Small intestine (tissue), 7 donors: ENCODE results near the gene PCDHGB4. TPM values are rescaled to one million over a fixed set of nuclear protein-coding genes. Genes with fewer than 3 reads are reported as not detected.
"Not testable (repeated sequence)": the region's sequence is repeated elsewhere in the genome, so short reads cannot be mapped to it uniquely, and the experiment has no call there.

Source experiments
- DNase-seq, 2 donors: peaks; one replicate each; pipeline versions ENCODE4 v3.0.0 to v3.0.0-alpha.2; 2013
- FAIRE-seq: peaks from 2 replicates; lab custom pipeline; 2012; peaks lifted over from hg19 to GRCh38; lab: Jason Lieb, UNC
- H3K27ac ChIP-seq, 3 donors: one replicate each; pipeline ENCODE4 v1.5.1; 2013; ENCODE audit warnings: low read length in 2 of 3, mild to moderate bottlenecking in 2 of 3, control low read depth in 1 of 3, inconsistent platforms in 1 of 3, low read depth in 1 of 3, moderate library complexity in 1 of 3
- H3K27me3 ChIP-seq, 3 donors: one replicate each; pipeline ENCODE4 v1.6.1; 2013; ENCODE audit warnings: low read length in 3 of 3, inconsistent platforms in 1 of 3; ENCODE audit not compliant: control insufficient read depth in 3 of 3, insufficient read depth in 3 of 3
- H3K36me3 ChIP-seq, 3 donors: one replicate each; pipeline ENCODE4 v1.6.1; 2013; ENCODE audit warnings: low read length in 3 of 3, inconsistent platforms in 1 of 3, low read depth in 1 of 3, mild to moderate bottlenecking in 1 of 3, moderate library complexity in 1 of 3; ENCODE audit not compliant: control insufficient read depth in 3 of 3, insufficient read depth in 2 of 3
- H3K4me1 ChIP-seq, 3 donors: one replicate each; pipeline ENCODE4 v1.6.1; 2013; ENCODE audit warnings: low read length in 2 of 3, inconsistent platforms in 1 of 3, low read depth in 1 of 3, mild to moderate bottlenecking in 1 of 3, moderate library complexity in 1 of 3; ENCODE audit not compliant: control insufficient read depth in 3 of 3, insufficient read depth in 2 of 3
- H3K4me3 ChIP-seq, 3 donors: one replicate each; pipeline ENCODE4 v1.5.1; 2013; ENCODE audit warnings: low read length in 3 of 3, control low read depth in 1 of 3, inconsistent platforms in 1 of 3, low read depth in 1 of 3, mild to moderate bottlenecking in 1 of 3, moderate library complexity in 1 of 3
- H3K9me3 ChIP-seq, 2 donors: one replicate each; pipeline ENCODE4 v1.6.1; 2013; ENCODE audit warnings: low read depth in 1 of 2, low read length in 1 of 2; ENCODE audit not compliant: control insufficient read depth in 2 of 2, insufficient read depth in 1 of 2
- WGBS, 3 donors: extraction: QIAGEN DNeasy Blood & Tissue Kit; methylation state at CpG; one replicate each; pipeline ENCODE4 v1.1.7; 2013; 5-methylcytosine and 5-hydroxymethylcytosine counted together
- polyA plus RNA-seq, 4 donors: library from polyadenylated mRNA; stranded (reverse) in 3 of 4; unstranded in 1 of 4; fragments of 200-250 nt in 3 of 4; fragments of 120-200 nt in 1 of 4; gene quantifications; one replicate each; pipeline versions ENCODE4 v1.2.1 to v1.2.3, GENCODE V29; 2013
- donor health status: healthy with polysubstance abuse.
- donor health status: control.
- donor health status: control.
- donor health status: Bipolar disorder and iron deficiency.
- donor health status: healthy.

PCDHGB4 gene
- polyA plus RNA-seq, 4 donors, result 0.75 to 0.77 TPM; not detected in 2

GRCh38 chr5:141346017-141346416 is 41.5 kb upstream of the PCDHGB4 start:
- H3K4me1 ChIP-seq, H3K4me3 ChIP-seq, H3K36me3 ChIP-seq, H3K27ac ChIP-seq, FAIRE-seq, DNase-seq: not testable (repeated sequence)
- H3K27me3 ChIP-seq, result peaks cover 0 to 18% (median 8%) of the 10 kb centered on the region in 3 donors
- WGBS, 3 donors, result 50 to 63% (median 59%) methylated on average over 17 to 27 of the region's 35 CpGs
- H3K9me3 ChIP-seq, result peaks cover 0 to 53% of the 10 kb centered on the region in 2 donors

GRCh38 chr5:141349917-141350619 is 37.4 kb upstream of the PCDHGB4 start, which contains the start of gene PCDHGB1:
Gene PCDHGB1 (plus strand): TSS chr5:141350099. CDS start chr5:141350261, 162 bp downstream.
- Histone ChIP-seq H3K36me3 (no peaks in the 10 kb centered on the region), H3K4me3 (no peak within 1 kb of the TSS), H3K27ac (no peak within 1 kb of the TSS), H3K4me1 (no peaks in the 10 kb centered on the region), H3K9me3 (peaks cover 2 to 55% of the 10 kb centered on the region in 2 donors), H3K27me3 (peaks cover 2 to 20% (median 13%) of the 10 kb centered on the region in 3 donors)
- 28 to 37% (median 37%) methylated on average over 29 of the region's 29 CpGs for WGBS, 3 donors
- DNase-seq (peak in 1 of 2 donors; percentile 15), FAIRE-seq (no peak)

GRCh38 chr5:141351591-141351990 is 35.9 kb upstream of the PCDHGB4 start:
- H3K4me3 ChIP-seq, result no peak overlapping the region
- no peak overlapping the region for H3K27ac ChIP-seq
- WGBS, 3 donors, result 40 to 63% (median 58%) methylated on average over 28 to 35 of the region's 36 CpGs
- FAIRE-seq (no peak), DNase-seq (no peak)
- no peaks in the 10 kb centered on the region for H3K4me1 ChIP-seq
- no peaks in the 10 kb centered on the region for H3K36me3 ChIP-seq
- H3K27me3 ChIP-seq, result peaks cover 2 to 19% (median 10%) of the 10 kb centered on the region in 3 donors
- peaks cover 2 to 57% of the 10 kb centered on the region in 2 donors for H3K9me3 ChIP-seq

GRCh38 chr5:141354900-141355469 is 32.5 kb upstream of the PCDHGB4 start, which contains the start of gene PCDHGA4:
Gene PCDHGA4 (plus strand): TSS chr5:141355021. CDS start chr5:141355108, 87 bp downstream.
- 21 to 49% (median 38%) methylated on average over 29 of the region's 29 CpGs for WGBS, 3 donors
- Histone ChIP-seq H3K9me3 (peaks cover 2 to 58% of the 10 kb centered on the region in 2 donors), H3K4me3 (no peak within 1 kb of the TSS), H3K27ac (no peak within 1 kb of the TSS), H3K27me3 (peaks cover 2 to 20% (median 10%) of the 10 kb centered on the region in 3 donors), H3K36me3 (no peaks in the 10 kb centered on the region), H3K4me1 (no peaks in the 10 kb centered on the region)
- FAIRE-seq, result no peak
- no peak for DNase-seq

GRCh38 chr5:141355641-141356040 is 31.9 kb upstream of the PCDHGB4 start:
- WGBS, 3 donors, result 55 to 73% (median 69%) methylated on average over 24 of the region's 24 CpGs
- Histone ChIP-seq H3K9me3 (peaks cover 2 to 58% of the 10 kb centered on the region in 2 donors), H3K27ac (no peak overlapping the region), H3K4me3 (no peak overlapping the region), H3K36me3 (no peaks in the 10 kb centered on the region), H3K4me1 (no peaks in the 10 kb centered on the region), H3K27me3 (peaks cover 2 to 22% (median 15%) of the 10 kb centered on the region in 3 donors)
- DNase-seq, result no peak
- FAIRE-seq, result no peak

GRCh38 chr5:141356133-141356532 is 31.4 kb upstream of the PCDHGB4 start:
- WGBS, 3 donors, result 67 to 73% (median 73%) methylated on average over 5 of the region's 5 CpGs
- FAIRE-seq (no peak), DNase-seq (no peak)
- H3K27ac ChIP-seq, result no peak overlapping the region
- H3K27me3 ChIP-seq, result peaks cover 2 to 19% (median 16%) of the 10 kb centered on the region in 3 donors
- no peak overlapping the region for H3K4me3 ChIP-seq
- H3K36me3 ChIP-seq, result no peaks in the 10 kb centered on the region
- no peaks in the 10 kb centered on the region for H3K4me1 ChIP-seq
- H3K9me3 ChIP-seq, result peaks cover 2 to 59% of the 10 kb centered on the region in 2 donors

- no peak for FAIRE-seq
- H3K36me3 ChIP-seq, result no peaks in the 10 kb centered on the region
- WGBS, 3 donors, result 54 to 62% (median 54%) methylated on average over 19 of the region's 19 CpGs
- no peaks in the 10 kb centered on the region for H3K4me1 ChIP-seq
- peaks cover 0 to 59% of the 10 kb centered on the region in 2 donors for H3K9me3 ChIP-seq
- H3K4me3 ChIP-seq, result no peak overlapping the region
- H3K27ac ChIP-seq, result no peak overlapping the region
- DNase-seq, result no peak
- H3K27me3 ChIP-seq, result peaks cover 2 to 21% (median 18%) of the 10 kb centered on the region in 3 donors
These were observed 30.5 kb upstream of the PCDHGB4 start for GRCh38 chr5:141356950-141357349.

GRCh38 chr5:141359790-141360426 is 27.6 kb upstream of the PCDHGB4 start, which contains the start of gene PCDHGB2:
Gene PCDHGB2 (plus strand): TSS chr5:141359994. CDS start chr5:141360136, 142 bp downstream.
- H3K27ac ChIP-seq, result no peak within 1 kb of the TSS
- H3K4me3 ChIP-seq, result no peak within 1 kb of the TSS
- no peaks in the 10 kb centered on the region for H3K36me3 ChIP-seq
- peaks cover 0 to 32% (median 21%) of the 10 kb centered on the region in 3 donors for H3K27me3 ChIP-seq
- 21 to 33% (median 31%) methylated on average over 24 of the region's 24 CpGs for WGBS, 3 donors
- FAIRE-seq (no peak), DNase-seq (peak in 1 of 2 donors; percentile 20)
- H3K9me3 ChIP-seq, result peaks cover 2 to 64% of the 10 kb centered on the region in 2 donors
- no peaks in the 10 kb centered on the region for H3K4me1 ChIP-seq
